Spleen (tissue), 11 donors: ENCODE results near the gene MSI2. TPM values are rescaled to one million over a fixed set of nuclear protein-coding genes. Genes with fewer than 3 reads are reported as not detected.

Source experiments
- DNase-seq: peaks from one replicate; pipeline ENCODE4 v3.0.0-alpha.2; 2020
- H3K27ac ChIP-seq, 8 donors: fragments of 200-600 bp; sonication (generic) in 7 of 8; 1 replicate in 4 of 8; 2 replicates in 4 of 8; pipeline versions ENCODE4 v1.5.0 to v1.8.0; 2016 to 2021; ENCODE audit warnings: inconsistent platforms in 4 of 8, mild to moderate bottlenecking in 4 of 8, moderate library complexity in 1 of 8
- H3K27me3 ChIP-seq, 7 donors: fragments of 200-600 bp; sonication (generic) in 6 of 7; replicated peaks in 1 of 7; 1 replicate in 4 of 7; 2 replicates in 3 of 7; pipeline versions ENCODE4 v1.5.0 to v1.8.0; 2016 to 2021; ENCODE audit warnings: inconsistent platforms in 3 of 7, mild to moderate bottlenecking in 1 of 7
- H3K36me3 ChIP-seq, 6 donors: fragments of 200-600 bp; sonication (generic) in 5 of 6; 1 replicate in 4 of 6; 2 replicates in 2 of 6; pipeline versions ENCODE4 v1.5.0 to v1.8.0; 2016 to 2021; ENCODE audit warnings: inconsistent platforms in 2 of 6
- H3K4me1 ChIP-seq, 6 donors: fragments of 200-600 bp; sonication (generic) in 5 of 6; 1 replicate in 3 of 6; 2 replicates in 3 of 6; pipeline versions ENCODE4 v1.5.0 to v1.8.0; 2016 to 2021; ENCODE audit warnings: inconsistent platforms in 3 of 6
- H3K4me3 ChIP-seq, 8 donors: fragments of 200-600 bp; sonication (generic) in 7 of 8; 1 replicate in 4 of 8; 2 replicates in 4 of 8; pipeline versions ENCODE4 v1.5.0 to v1.8.0; 2016 to 2021; ENCODE audit warnings: inconsistent platforms in 4 of 8, mild to moderate bottlenecking in 4 of 8, moderate library complexity in 2 of 8
- H3K9me3 ChIP-seq, 8 donors: fragments of 200-600 bp; sonication (generic) in 7 of 8; 1 replicate in 4 of 8; 2 replicates in 4 of 8; pipeline versions ENCODE4 v1.5.0 to v1.8.0; 2016 to 2021; ENCODE audit warnings: inconsistent platforms in 4 of 8
- CTCF ChIP-seq, 11 experiments: fragments of 200-600 bp in 7 of 11; fragments of 450-650 bp in 4 of 11; sonication (generic) in 4 of 11; IDR thresholded peaks in 8 of 11; conservative IDR thresholded peaks in 3 of 11; 1 replicate in 7 of 11; 2 replicates in 4 of 11; pipeline versions ENCODE4 v1.4.0 to v1.8.0; 2016 to 2021; ENCODE audit warnings: antibody characterized with exemption in 11 of 11, inconsistent platforms in 4 of 11, mild to moderate bottlenecking in 1 of 11
- POLR2A ChIP-seq, 3 donors: fragments of 450-650 bp; IDR thresholded peaks; one replicate each; pipeline ENCODE4 v1.5.1; 2017; ENCODE audit warnings: antibody characterized with exemption in 3 of 3, mild to moderate bottlenecking in 1 of 3
- POLR2AphosphoS5 ChIP-seq, 3 donors: sonication (generic); formaldehyde crosslinking; IDR thresholded peaks; one replicate each; pipeline ENCODE4 v1.5.1; 2017; ENCODE audit warnings: antibody characterized with exemption in 3 of 3
- WGBS, 5 donors: extraction: QIAGEN DNeasy Blood & Tissue Kit in 3 of 5; methylation state at CpG; one replicate each; pipeline versions ENCODE4 v1.1.5 to v1.1.7; 2013 to 2018; 5-methylcytosine and 5-hydroxymethylcytosine counted together
- intact Hi-C: fragments of 100-400 bp; cut with DNase I; formaldehyde crosslinking; loops from one replicate; pipeline ENCODE4 v1.15.0; 2023; ENCODE audit warnings: low total_unique reads
- polyA plus RNA-seq, 3 donors: library from polyadenylated mRNA; stranded (reverse); fragments of 200-250 nt; gene quantifications; one replicate each; pipeline ENCODE4 v1.2.1, GENCODE V29; 2013
- total RNA-seq, 7 donors: library from RNA; depleted of rRNA in 3 of 7; stranded (reverse); fragments of >200 nt in 3 of 7; fragmentation: NEBNext Ultra II Directional in 4 of 7; extraction: Animal tissue kit (Norgen Biotek cat#: 25700) in 4 of 7; gene quantifications; one replicate each; pipeline versions ENCODE4 v1.1.0 to v1.2.1, GENCODE V29; 2016 to 2021
- donor health status: healthy with polysubstance abuse.
- donor health status: DM: no; HTN: no; CAD: no; lungs with moderate emphysema.
- donor health status: DM: no; HTN: no; CAD: no.
- donor health status: Bipolar disorder and iron deficiency.
- donor health status: healthy.
- donor health status: DM: no; HTN: no; CAD: no.
- donor health status: DM: yes; HTN: yes; CAD: no.

MSI2 gene
- total and polyA plus RNA-seq, 10 donors = 9.8 to 131 (median 64.7) TPM

GRCh38 chr17:57580055-57580739 lies 323.9 kb downstream of the MSI2 start:
- TF ChIP-seq CTCF (IDR thresholded peaks at IDR 0.05 in 8 of 11, conservative IDR thresholded peaks at IDR 0.05 in 3 of 11) (no peak), POLR2AphosphoS5 (IDR thresholded peaks at IDR 0.05) (peak; percentile 23 to 58 (median 53))
- intact Hi-C loops = no loop called here
- Histone ChIP-seq H3K36me3 (no peaks in the 10 kb centered on the region), H3K27ac (peak overlapping the region in 1 of 8 donors; percentile 33), H3K4me1 (peaks cover 0 to 32% (median 21%) of the 10 kb centered on the region in 6 donors), H3K9me3 (no peaks in the 10 kb centered on the region), H3K4me3 (no peak overlapping the region), H3K27me3 (no peaks in the 10 kb centered on the region)
- DNase-seq = no peak
- WGBS, 5 donors = 53 to 71% (median 59%) methylated on average over 5 of the region's 5 CpGs

GRCh38 chr17:57582881-57583756 lies 326.8 kb downstream of the MSI2 start:
- H3K27me3 ChIP-seq = no peaks in the 10 kb centered on the region
- peaks cover 0 to 20% (median 13%) of the 10 kb centered on the region in 6 donors for H3K4me1 ChIP-seq
- 69 to 83% (median 78%) methylated on average over 6 of the region's 6 CpGs for WGBS, 5 donors
- H3K4me3 ChIP-seq = no peak overlapping the region
- H3K36me3 ChIP-seq = no peaks in the 10 kb centered on the region
- TF ChIP-seq POLR2A (IDR thresholded peaks at IDR 0.05) (no peak), CTCF (IDR thresholded peaks at IDR 0.05 in 8 of 11, conservative IDR thresholded peaks at IDR 0.05 in 3 of 11) (no peak), POLR2AphosphoS5 (IDR thresholded peaks at IDR 0.05) (no peak)
- H3K9me3 ChIP-seq = no peaks in the 10 kb centered on the region
- intact Hi-C loops = no loop called here
- DNase-seq = no peak
- no peak overlapping the region for H3K27ac ChIP-seq

GRCh38 chr17:57584050-57584551 lies 327.8 kb downstream of the MSI2 start:
- Histone ChIP-seq H3K27me3 (no peaks in the 10 kb centered on the region), H3K36me3 (peaks cover 0 to under 1% (median 0%) of the 10 kb centered on the region in 6 donors), H3K4me1 (peaks cover 0 to 12% (median 7%) of the 10 kb centered on the region in 6 donors), H3K27ac (no peak overlapping the region), H3K9me3 (no peaks in the 10 kb centered on the region), H3K4me3 (no peak overlapping the region)
- TF ChIP-seq POLR2AphosphoS5 (IDR thresholded peaks at IDR 0.05) (no peak), CTCF (IDR thresholded peaks at IDR 0.05 in 8 of 11, conservative IDR thresholded peaks at IDR 0.05 in 3 of 11) (no peak), POLR2A (IDR thresholded peaks at IDR 0.05) (no peak)
- intact Hi-C loops = no loop called here
- WGBS, 5 donors = 93 to 97% (median 95%) methylated on average over 9 of the region's 9 CpGs
- DNase-seq = no peak
